Activated CD8-positive, alpha-beta T cell treated with anti-CD3 and anti-CD28 coated beads, Interleukin-2, amount 10 ng/mL, durations not matched to agents 7 days and 5 days (primary cell): ENCODE measurements around the gene RNASE13. TPM values are rescaled to one million over a fixed set of nuclear protein-coding genes. Genes with fewer than 3 reads are reported as not detected.
"Not testable (repeated sequence)": the region's sequence is repeated elsewhere in the genome, so short reads cannot be mapped to it uniquely, and the experiment has no call there.

Source experiments
- ATAC-seq: fragments of 150-1000 bp; cut with Tn5 transposase; one replicate; pipeline ENCODE4 v1.10.0; 2021; ENCODE audit warnings: moderate library complexity
- CTCF ChIA-PET: fragments of 350-600 bp; sonication (Branson Sonifier 250); formaldehyde crosslinking; loops from one replicate; lab custom pipeline; 2021; ENCODE audit warnings: antibody characterized with exemption; lab: Charles Lee
- POLR2A ChIA-PET: fragments of 350-600 bp; sonication (Branson Sonifier 250); formaldehyde crosslinking; loops from one replicate; lab custom pipeline; 2021; ENCODE audit warnings: antibody characterized with exemption; lab: Charles Lee
- DNase-seq: peaks from one replicate; pipeline ENCODE4 v3.0.0-alpha.2; 2020
- H3K27ac Mint-ChIP-seq: one replicate; pipeline ENCODE4 v1.8.0; 2021; ENCODE audit warnings: mild to moderate bottlenecking, mixed read lengths
- H3K27me3 Mint-ChIP-seq: one replicate; pipeline ENCODE4 v1.8.0; 2021; ENCODE audit warnings: low read depth, mixed read lengths
- H3K36me3 Mint-ChIP-seq: one replicate; pipeline ENCODE4 v1.8.0; 2021; ENCODE audit warnings: low read depth, mixed read lengths
- H3K4me1 Mint-ChIP-seq: one replicate; pipeline ENCODE4 v1.8.0; 2021; ENCODE audit warnings: low read depth, mixed read lengths
- H3K4me3 Mint-ChIP-seq: one replicate; pipeline ENCODE4 v1.8.0; 2021; ENCODE audit warnings: mild to moderate bottlenecking, mixed read lengths
- H3K9me3 Mint-ChIP-seq: one replicate; pipeline ENCODE4 v1.8.0; 2022; ENCODE audit warnings: mixed read lengths; ENCODE audit not compliant: insufficient read depth
- total RNA-seq, 2 experiments: library from RNA; stranded (reverse); gene quantifications; one replicate each; pipeline ENCODE4 v1.2.3, GENCODE V29; 2021

RNASE13 gene
- total RNA-seq, 2 experiments from 2014 or later = not detected

- H3K4me3 Mint-ChIP-seq = no peak overlapping the region
- no peak for DNase-seq
- ChIA-PET POLR2A (no interaction called here), CTCF (interaction anchor here (0.7 kb wide), 1 partner anchor 64 kb away, joined by 3 read pairs; no protein-coding TSS in a partner anchor)
- no peak for ATAC-seq
- peaks cover 23% of the 10 kb centered on the region for H3K27me3 Mint-ChIP-seq
- no peaks in the 10 kb centered on the region for H3K4me1 Mint-ChIP-seq
- H3K36me3 Mint-ChIP-seq = no peaks in the 10 kb centered on the region
- no peaks in the 10 kb centered on the region for H3K9me3 Mint-ChIP-seq
- H3K27ac Mint-ChIP-seq = no peak overlapping the region
Measured at GRCh38 chr14:21053184-21054122, 18.8 kb upstream of the RNASE13 start.

GRCh38 chr14:21050597-21050996 is 16.0 kb upstream of the RNASE13 start:
- no peaks in the 10 kb centered on the region for H3K36me3 Mint-ChIP-seq
- CTCF ChIA-PET = interaction anchor here (1.0 to 1.4 kb wide), 2 partner anchors 36 to 38 kb away, joined by 3 to 6 read pairs; no protein-coding TSS in a partner anchor

GRCh38 chr14:21049271-21049673 is 14.7 kb upstream of the RNASE13 start:
- Mint-ChIP-seq H3K4me3 (no peak overlapping the region), H3K9me3 (no peaks in the 10 kb centered on the region), H3K4me1 (peaks cover 4% of the 10 kb centered on the region), H3K36me3 (no peaks in the 10 kb centered on the region), H3K27ac (no peak overlapping the region), H3K27me3 (peaks cover 39% of the 10 kb centered on the region)
- DNase-seq = no peak
- ChIA-PET CTCF (interaction anchor here (4.4 kb wide), 1 partner anchor 35 kb away, joined by 46 read pairs; no protein-coding TSS in a partner anchor), POLR2A (no interaction called here)
- ATAC-seq = no peak

More at GRCh38 chr14:21050597-21050996, 16.0 kb upstream of the RNASE13 start:
- H3K27me3 Mint-ChIP-seq = peaks cover 28% of the 10 kb centered on the region
- H3K4me3 Mint-ChIP-seq = no peak overlapping the region
- ATAC-seq (no peak), DNase-seq (no peak)
- POLR2A ChIA-PET = no interaction called here
- H3K4me1 Mint-ChIP-seq = no peaks in the 10 kb centered on the region
- H3K27ac Mint-ChIP-seq = no peak overlapping the region
- H3K9me3 Mint-ChIP-seq = no peaks in the 10 kb centered on the region

- H3K36me3 Mint-ChIP-seq = no peaks in the 10 kb centered on the region
- H3K4me3 Mint-ChIP-seq = no peak overlapping the region
- peaks cover 6% of the 10 kb centered on the region for H3K4me1 Mint-ChIP-seq
- POLR2A ChIA-PET = no interaction called here
- ATAC-seq (no peak), DNase-seq (no peak)
- CTCF ChIA-PET = interaction anchor here (1.0 to 4.4 kb wide), 5 partner anchors 9 to 56 kb away, joined by 3 to 46 read pairs (median 7); no protein-coding TSS in a partner anchor
- H3K9me3 Mint-ChIP-seq = no peaks in the 10 kb centered on the region
- peaks cover 37% of the 10 kb centered on the region for H3K27me3 Mint-ChIP-seq
- no peak overlapping the region for H3K27ac Mint-ChIP-seq
Measured at GRCh38 chr14:21048638-21049037, 14.0 kb upstream of the RNASE13 start.

GRCh38 chr14:21047378-21047781 is 12.8 kb upstream of the RNASE13 start:
- Mint-ChIP-seq H3K4me1 (peaks cover 6% of the 10 kb centered on the region), H3K36me3 (no peaks in the 10 kb centered on the region), H3K9me3 (no peaks in the 10 kb centered on the region), H3K27ac (no peak overlapping the region), H3K27me3 (peaks cover 41% of the 10 kb centered on the region), H3K4me3 (no peak overlapping the region)
- ChIA-PET CTCF (interaction anchor here (1.4 to 4.4 kb wide), 5 partner anchors 20 to 57 kb away, joined by 3 to 46 read pairs (median 7); no protein-coding TSS in a partner anchor), POLR2A (no interaction called here)
- no peak for DNase-seq
- ATAC-seq = no peak

GRCh38 chr14:21043974-21044618 is 9.5 kb upstream of the RNASE13 start:
- POLR2A ChIA-PET = interaction anchor here (0.9 kb wide), 1 partner anchor 59 kb away, joined by 5 read pairs; no protein-coding TSS in a partner anchor
- H3K27me3 Mint-ChIP-seq = peaks cover 38% of the 10 kb centered on the region

GRCh38 chr14:21043387-21043973 is 8.9 kb upstream of the RNASE13 start:
- no peaks in the 10 kb centered on the region for H3K36me3 Mint-ChIP-seq
- H3K27ac Mint-ChIP-seq = no peak overlapping the region
- CTCF ChIA-PET = interaction anchor here (1.0 to 7.2 kb wide), 5 partner anchors 23 to 61 kb away, joined by 3 to 172 read pairs (median 5); no protein-coding TSS in a partner anchor
- DNase-seq = no peak
- no peak overlapping the region for H3K4me3 Mint-ChIP-seq
- H3K27me3 Mint-ChIP-seq = peaks cover 35% of the 10 kb centered on the region
- no peaks in the 10 kb centered on the region for H3K9me3 Mint-ChIP-seq
- H3K4me1 Mint-ChIP-seq = peaks cover 6% of the 10 kb centered on the region
- POLR2A ChIA-PET = no interaction called here
- no peak for ATAC-seq

More at GRCh38 chr14:21043974-21044618, 9.5 kb upstream of the RNASE13 start:
- CTCF ChIA-PET = interaction anchor here (1.0 to 7.2 kb wide), 5 partner anchors 23 to 61 kb away, joined by 3 to 172 read pairs (median 5); no protein-coding TSS in a partner anchor
- Mint-ChIP-seq H3K4me3 (no peak overlapping the region), H3K27ac (no peak overlapping the region), H3K36me3 (no peaks in the 10 kb centered on the region), H3K9me3 (no peaks in the 10 kb centered on the region), H3K4me1 (peaks cover 6% of the 10 kb centered on the region)
- no peak for ATAC-seq
- DNase-seq = no peak

- Mint-ChIP-seq H3K9me3 (no peaks in the 10 kb centered on the region), H3K4me3 (no peak overlapping the region), H3K27ac (no peak overlapping the region), H3K4me1 (peaks cover 6% of the 10 kb centered on the region), H3K27me3 (peaks cover 34% of the 10 kb centered on the region), H3K36me3 (no peaks in the 10 kb centered on the region)
- no peak for ATAC-seq
- no peak for DNase-seq
- POLR2A ChIA-PET = no interaction called here
- CTCF ChIA-PET = interaction anchor here (7.2 kb wide), 1 partner anchor 29 kb away, joined by 172 read pairs; no protein-coding TSS in a partner anchor
Measured at GRCh38 chr14:21042918-21043317, 8.3 kb upstream of the RNASE13 start.

- Mint-ChIP-seq H3K27me3 (peaks cover 31% of the 10 kb centered on the region), H3K9me3 (no peaks in the 10 kb centered on the region), H3K36me3 (no peaks in the 10 kb centered on the region), H3K4me3 (no peak within 1 kb of the TSS), H3K27ac (no peak within 1 kb of the TSS), H3K4me1 (peaks cover 6% of the 10 kb centered on the region)
- POLR2A ChIA-PET = no interaction called here
- ATAC-seq (no peak), DNase-seq (no peak)
- CTCF ChIA-PET = interaction anchor here (1.7 to 7.2 kb wide), 4 partner anchors 13 to 71 kb away, joined by 5 to 172 read pairs (median 14); partner anchors contain the start of gene TPPP2
Measured at GRCh38 chr14:21041676-21042433, 7.2 kb upstream of the RNASE13 start, which contains the start of gene RNASE7. RNASE7 (plus strand) TSS chr14:21042362; CDS start chr14:21042993, 631 bp downstream.

- H3K4me1 Mint-ChIP-seq, DNase-seq, POLR2A ChIA-PET, H3K4me3 Mint-ChIP-seq, H3K27ac Mint-ChIP-seq, H3K9me3 Mint-ChIP-seq, ATAC-seq, H3K36me3 Mint-ChIP-seq: not testable (repeated sequence)
- CTCF ChIA-PET = interaction anchor here (0.7 to 7.2 kb wide), 14 partner anchors 12 to 71 kb away, joined by 3 to 172 read pairs (median 6); partner anchors contain the start of genes NDRG2 and TPPP2
- peaks cover 31% of the 10 kb centered on the region for H3K27me3 Mint-ChIP-seq
Measured at GRCh38 chr14:21040941-21041340, 6.3 kb upstream of the RNASE13 start.
